HUES48 (cell line): Measurements from ENCODE around the gene SERAC1.

Experiments used
- H3K27ac ChIP-seq: one replicate; pipeline ENCODE4 v1.7.0; 2013; ENCODE audit warnings: low read depth, low read length, inconsistent platforms
- H3K27me3 ChIP-seq: 2 replicates; pipeline ENCODE4 v1.6.1; 2013; ENCODE audit warnings: mild to moderate bottlenecking, low read length; ENCODE audit not compliant: control insufficient read depth, insufficient read depth
- H3K36me3 ChIP-seq: 2 replicates; pipeline ENCODE4 v1.6.1; 2013; ENCODE audit warnings: low read length; ENCODE audit not compliant: control insufficient read depth, insufficient read depth
- H3K4me1 ChIP-seq: 2 replicates; pipeline ENCODE4 v1.6.1; 2013; ENCODE audit warnings: mild to moderate bottlenecking, low read length; ENCODE audit not compliant: control insufficient read depth, insufficient read depth
- H3K4me3 ChIP-seq: 2 replicates; pipeline ENCODE4 v1.5.1; 2013; ENCODE audit warnings: mild to moderate bottlenecking, low read depth, low read length
- H3K9ac ChIP-seq: 2 replicates; pipeline ENCODE4 v1.6.1; 2013; ENCODE audit warnings: mild to moderate bottlenecking, low read depth, low read length, moderate library complexity
- H3K9me3 ChIP-seq: 2 replicates; pipeline ENCODE4 v1.6.1; 2013; ENCODE audit warnings: low read length; ENCODE audit not compliant: control insufficient read depth, insufficient read depth

SERAC1 gene

GRCh38 chr6:158124288-158124687 lies 43.8 kb downstream of the SERAC1 start:
- Histone ChIP-seq H3K36me3 (peaks cover 3% of the 10 kb centered on the region; the same call in 1 of the 2 replicates), H3K27ac (no peak overlapping the region), H3K4me3 (no peak overlapping the region), H3K9me3 (no peaks in the 10 kb centered on the region), H3K9ac (no peak overlapping the region), H3K4me1 (no peaks in the 10 kb centered on the region), H3K27me3 (no peaks in the 10 kb centered on the region)

- Histone ChIP-seq H3K9me3 (no peaks in the 10 kb centered on the region), H3K36me3 (peaks cover 3% of the 10 kb centered on the region), H3K4me1 (no peaks in the 10 kb centered on the region), H3K27me3 (no peaks in the 10 kb centered on the region), H3K4me3 (no peak overlapping the region), H3K27ac (no peak overlapping the region), H3K9ac (no peak overlapping the region)
Observed at GRCh38 chr6:158122048-158122447, 46.0 kb downstream of the SERAC1 start.

GRCh38 chr6:158121335-158121734 lies 46.7 kb downstream of the SERAC1 start:
- no peak overlapping the region for H3K27ac ChIP-seq
- no peaks in the 10 kb centered on the region for H3K9me3 ChIP-seq
- H3K9ac ChIP-seq: no peak overlapping the region
- no peak overlapping the region for H3K4me3 ChIP-seq
- no peaks in the 10 kb centered on the region for H3K27me3 ChIP-seq
- H3K36me3 ChIP-seq: peaks cover 3% of the 10 kb centered on the region
- H3K4me1 ChIP-seq: no peaks in the 10 kb centered on the region

- Histone ChIP-seq H3K4me3 (no peak overlapping the region), H3K4me1 (no peaks in the 10 kb centered on the region), H3K36me3 (peaks cover 11% of the 10 kb centered on the region), H3K27me3 (no peaks in the 10 kb centered on the region), H3K27ac (no peak overlapping the region), H3K9ac (no peak overlapping the region), H3K9me3 (no peaks in the 10 kb centered on the region)
Observed at GRCh38 chr6:158118886-158119285, 49.2 kb downstream of the SERAC1 start.

- Histone ChIP-seq H3K9me3 (no peaks in the 10 kb centered on the region), H3K9ac (no peak overlapping the region), H3K27ac (no peak overlapping the region), H3K27me3 (no peaks in the 10 kb centered on the region), H3K36me3 (peaks cover 30% of the 10 kb centered on the region), H3K4me1 (no peaks in the 10 kb centered on the region), H3K4me3 (no peak overlapping the region)
Observed at GRCh38 chr6:158115508-158115907, 52.6 kb downstream of the SERAC1 start.

- no peaks in the 10 kb centered on the region for H3K4me1 ChIP-seq
- no peaks in the 10 kb centered on the region for H3K9me3 ChIP-seq
- H3K27ac ChIP-seq: no peak overlapping the region
- H3K4me3 ChIP-seq: no peak overlapping the region
- H3K9ac ChIP-seq: no peak overlapping the region
- H3K36me3 ChIP-seq: peaks cover 34% of the 10 kb centered on the region
- H3K27me3 ChIP-seq: no peaks in the 10 kb centered on the region
Observed at GRCh38 chr6:158115102-158115501, 53.0 kb downstream of the SERAC1 start.

- Histone ChIP-seq H3K4me3 (no peak overlapping the region), H3K9me3 (no peaks in the 10 kb centered on the region), H3K27me3 (no peaks in the 10 kb centered on the region), H3K27ac (no peak overlapping the region), H3K9ac (no peak overlapping the region), H3K36me3 (peaks cover 41% of the 10 kb centered on the region), H3K4me1 (no peaks in the 10 kb centered on the region)
Observed at GRCh38 chr6:158113802-158114201, 54.3 kb downstream of the SERAC1 start.

GRCh38 chr6:158111987-158112386 lies 56.1 kb downstream of the SERAC1 start:
- H3K4me3 ChIP-seq: no peak overlapping the region
- H3K4me1 ChIP-seq: no peaks in the 10 kb centered on the region
- H3K27ac ChIP-seq: no peak overlapping the region
- peaks cover 41% of the 10 kb centered on the region for H3K36me3 ChIP-seq
- no peaks in the 10 kb centered on the region for H3K9me3 ChIP-seq
- no peaks in the 10 kb centered on the region for H3K27me3 ChIP-seq
- H3K9ac ChIP-seq: no peak overlapping the region

GRCh38 chr6:158110986-158111385 lies 57.1 kb downstream of the SERAC1 start:
- H3K9ac ChIP-seq: no peak overlapping the region
- H3K4me1 ChIP-seq: no peaks in the 10 kb centered on the region
- H3K9me3 ChIP-seq: no peaks in the 10 kb centered on the region
- no peaks in the 10 kb centered on the region for H3K27me3 ChIP-seq
- H3K27ac ChIP-seq: no peak overlapping the region
- H3K36me3 ChIP-seq: peaks cover 39% of the 10 kb centered on the region
- H3K4me3 ChIP-seq: no peak overlapping the region

GRCh38 chr6:158109748-158110147 lies 58.3 kb downstream of the SERAC1 start:
- no peak overlapping the region for H3K4me3 ChIP-seq
- H3K9me3 ChIP-seq: no peaks in the 10 kb centered on the region
- peaks cover 38% of the 10 kb centered on the region for H3K36me3 ChIP-seq
- H3K27me3 ChIP-seq: no peaks in the 10 kb centered on the region
- no peaks in the 10 kb centered on the region for H3K4me1 ChIP-seq
- H3K9ac ChIP-seq: no peak overlapping the region
- H3K27ac ChIP-seq: no peak overlapping the region

GRCh38 chr6:158104696-158105095 lies 63.4 kb downstream of the SERAC1 start:
- Histone ChIP-seq H3K9ac (no peak overlapping the region), H3K4me3 (no peak overlapping the region), H3K9me3 (no peaks in the 10 kb centered on the region)

GRCh38 chr6:158103228-158103627 lies 64.8 kb downstream of the SERAC1 start:
- Histone ChIP-seq H3K27me3 (no peaks in the 10 kb centered on the region), H3K4me3 (no peak overlapping the region), H3K4me1 (no peaks in the 10 kb centered on the region), H3K36me3 (peaks cover 3% of the 10 kb centered on the region; the same call in 1 of the 2 replicates), H3K9me3 (no peaks in the 10 kb centered on the region), H3K9ac (no peak overlapping the region), H3K27ac (no peak overlapping the region)

More at GRCh38 chr6:158104696-158105095, 63.4 kb downstream of the SERAC1 start:
- no peaks in the 10 kb centered on the region for H3K27me3 ChIP-seq
- no peaks in the 10 kb centered on the region for H3K4me1 ChIP-seq
- peaks cover 6% of the 10 kb centered on the region for H3K36me3 ChIP-seq
- no peak overlapping the region for H3K27ac ChIP-seq
